Measurements from ENCODE around the gene VIPAS39. TPM values are rescaled to one million over a fixed set of nuclear protein-coding genes. Genes with fewer than 3 reads are reported as not detected.

The VIPAS39 gene
- total and polyA plus RNA-seq, 4 donors, result 5.6 to 13.9 (median 8.9) TPM

DNA sequence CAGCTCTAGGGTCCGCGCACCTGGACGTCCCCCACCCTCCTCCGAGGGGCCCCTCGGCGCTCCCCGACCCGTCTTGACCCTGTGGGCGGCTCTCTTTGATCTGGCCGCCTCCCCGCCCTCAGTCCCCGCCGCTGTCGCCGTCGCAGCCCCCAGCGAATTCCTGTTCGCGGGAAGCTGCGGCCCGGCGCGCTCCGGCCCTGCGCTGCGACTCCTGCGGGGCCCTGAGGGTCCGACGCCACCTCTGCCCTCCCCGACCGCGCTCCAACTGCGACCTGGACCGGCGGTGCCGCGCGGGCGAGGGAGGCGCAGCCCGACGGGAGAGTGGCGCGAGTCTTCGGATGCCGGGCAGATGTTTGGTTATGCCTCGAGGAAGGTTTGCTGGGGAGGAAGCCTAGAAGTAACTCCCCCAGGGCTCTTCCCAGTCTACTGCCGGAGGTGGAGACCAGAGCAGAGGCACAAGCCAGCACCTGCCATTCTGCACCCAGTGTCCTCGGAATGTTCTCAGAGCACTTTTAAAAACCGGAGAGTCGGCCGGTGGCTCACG, 41.7 kb upstream of the VIPAS39 start:
- Histone ChIP-seq H3K9ac (ENCODE audit: low read depth in 1 of 2, low read length in 2 of 2) (no peak overlapping the region), H3K36me3 (ENCODE audit: control insufficient read depth in 4 of 4, insufficient read depth in 3 of 4, low read depth in 1 of 4, low read length in 3 of 4) (no peaks in the 10 kb centered on the region), H3K4me1 (ENCODE audit: control insufficient read depth in 4 of 4, insufficient read depth in 4 of 4, low read length in 3 of 4) (peaks cover 7 to 15% (median 14%) of the 10 kb centered on the region in 4 donors), H3K27me3 (ENCODE audit: control insufficient read depth in 4 of 4, insufficient read depth in 4 of 4, low read length in 3 of 4) (peaks cover 2 to 17% (median 5%) of the 10 kb centered on the region in 4 donors), H3K4me3 (ENCODE audit: low read depth in 1 of 3, low read length in 3 of 3) (peak overlapping the region in 1 of 3 donors; percentile 61), H3K27ac (ENCODE audit: low read depth in 1 of 2, low read length in 2 of 2) (no peak overlapping the region), H3K9me3 (ENCODE audit: control insufficient read depth in 4 of 4, low read length in 3 of 4) (peaks cover 0 to 4% (median 0%) of the 10 kb centered on the region in 4 donors)
- DNase-seq (ENCODE audit: low spot score), result no peak
- TF ChIP-seq, protein P1, sequence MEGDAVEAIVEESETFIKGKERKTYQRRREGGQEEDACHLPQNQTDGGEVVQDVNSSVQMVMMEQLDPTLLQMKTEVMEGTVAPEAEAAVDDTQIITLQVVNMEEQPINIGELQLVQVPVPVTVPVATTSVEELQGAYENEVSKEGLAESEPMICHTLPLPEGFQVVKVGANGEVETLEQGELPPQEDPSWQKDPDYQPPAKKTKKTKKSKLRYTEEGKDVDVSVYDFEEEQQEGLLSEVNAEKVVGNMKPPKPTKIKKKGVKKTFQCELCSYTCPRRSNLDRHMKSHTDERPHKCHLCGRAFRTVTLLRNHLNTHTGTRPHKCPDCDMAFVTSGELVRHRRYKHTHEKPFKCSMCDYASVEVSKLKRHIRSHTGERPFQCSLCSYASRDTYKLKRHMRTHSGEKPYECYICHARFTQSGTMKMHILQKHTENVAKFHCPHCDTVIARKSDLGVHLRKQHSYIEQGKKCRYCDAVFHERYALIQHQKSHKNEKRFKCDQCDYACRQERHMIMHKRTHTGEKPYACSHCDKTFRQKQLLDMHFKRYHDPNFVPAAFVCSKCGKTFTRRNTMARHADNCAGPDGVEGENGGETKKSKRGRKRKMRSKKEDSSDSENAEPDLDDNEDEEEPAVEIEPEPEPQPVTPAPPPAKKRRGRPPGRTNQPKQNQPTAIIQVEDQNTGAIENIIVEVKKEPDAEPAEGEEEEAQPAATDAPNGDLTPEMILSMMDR (IDR thresholded peaks at IDR 0.05; ENCODE audit: low read depth, low read length, missing input control), result no peak
- no peak for TF ChIP-seq JUND (IDR thresholded peaks at IDR 0.05)
- TF ChIP-seq, protein P2, sequence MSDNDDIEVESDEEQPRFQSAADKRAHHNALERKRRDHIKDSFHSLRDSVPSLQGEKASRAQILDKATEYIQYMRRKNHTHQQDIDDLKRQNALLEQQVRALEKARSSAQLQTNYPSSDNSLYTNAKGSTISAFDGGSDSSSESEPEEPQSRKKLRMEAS (IDR thresholded peaks at IDR 0.05), result no peak
- TF ChIP-seq RXRA (IDR thresholded peaks at IDR 0.05), result no peak
- TF ChIP-seq, protein P3, sequence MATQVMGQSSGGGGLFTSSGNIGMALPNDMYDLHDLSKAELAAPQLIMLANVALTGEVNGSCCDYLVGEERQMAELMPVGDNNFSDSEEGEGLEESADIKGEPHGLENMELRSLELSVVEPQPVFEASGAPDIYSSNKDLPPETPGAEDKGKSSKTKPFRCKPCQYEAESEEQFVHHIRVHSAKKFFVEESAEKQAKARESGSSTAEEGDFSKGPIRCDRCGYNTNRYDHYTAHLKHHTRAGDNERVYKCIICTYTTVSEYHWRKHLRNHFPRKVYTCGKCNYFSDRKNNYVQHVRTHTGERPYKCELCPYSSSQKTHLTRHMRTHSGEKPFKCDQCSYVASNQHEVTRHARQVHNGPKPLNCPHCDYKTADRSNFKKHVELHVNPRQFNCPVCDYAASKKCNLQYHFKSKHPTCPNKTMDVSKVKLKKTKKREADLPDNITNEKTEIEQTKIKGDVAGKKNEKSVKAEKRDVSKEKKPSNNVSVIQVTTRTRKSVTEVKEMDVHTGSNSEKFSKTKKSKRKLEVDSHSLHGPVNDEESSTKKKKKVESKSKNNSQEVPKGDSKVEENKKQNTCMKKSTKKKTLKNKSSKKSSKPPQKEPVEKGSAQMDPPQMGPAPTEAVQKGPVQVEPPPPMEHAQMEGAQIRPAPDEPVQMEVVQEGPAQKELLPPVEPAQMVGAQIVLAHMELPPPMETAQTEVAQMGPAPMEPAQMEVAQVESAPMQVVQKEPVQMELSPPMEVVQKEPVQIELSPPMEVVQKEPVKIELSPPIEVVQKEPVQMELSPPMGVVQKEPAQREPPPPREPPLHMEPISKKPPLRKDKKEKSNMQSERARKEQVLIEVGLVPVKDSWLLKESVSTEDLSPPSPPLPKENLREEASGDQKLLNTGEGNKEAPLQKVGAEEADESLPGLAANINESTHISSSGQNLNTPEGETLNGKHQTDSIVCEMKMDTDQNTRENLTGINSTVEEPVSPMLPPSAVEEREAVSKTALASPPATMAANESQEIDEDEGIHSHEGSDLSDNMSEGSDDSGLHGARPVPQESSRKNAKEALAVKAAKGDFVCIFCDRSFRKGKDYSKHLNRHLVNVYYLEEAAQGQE (IDR thresholded peaks at IDR 0.05), result no peak
- TF ChIP-seq FOXA2 (IDR thresholded peaks at IDR 0.05), result no peak
- TF ChIP-seq, protein P4, sequence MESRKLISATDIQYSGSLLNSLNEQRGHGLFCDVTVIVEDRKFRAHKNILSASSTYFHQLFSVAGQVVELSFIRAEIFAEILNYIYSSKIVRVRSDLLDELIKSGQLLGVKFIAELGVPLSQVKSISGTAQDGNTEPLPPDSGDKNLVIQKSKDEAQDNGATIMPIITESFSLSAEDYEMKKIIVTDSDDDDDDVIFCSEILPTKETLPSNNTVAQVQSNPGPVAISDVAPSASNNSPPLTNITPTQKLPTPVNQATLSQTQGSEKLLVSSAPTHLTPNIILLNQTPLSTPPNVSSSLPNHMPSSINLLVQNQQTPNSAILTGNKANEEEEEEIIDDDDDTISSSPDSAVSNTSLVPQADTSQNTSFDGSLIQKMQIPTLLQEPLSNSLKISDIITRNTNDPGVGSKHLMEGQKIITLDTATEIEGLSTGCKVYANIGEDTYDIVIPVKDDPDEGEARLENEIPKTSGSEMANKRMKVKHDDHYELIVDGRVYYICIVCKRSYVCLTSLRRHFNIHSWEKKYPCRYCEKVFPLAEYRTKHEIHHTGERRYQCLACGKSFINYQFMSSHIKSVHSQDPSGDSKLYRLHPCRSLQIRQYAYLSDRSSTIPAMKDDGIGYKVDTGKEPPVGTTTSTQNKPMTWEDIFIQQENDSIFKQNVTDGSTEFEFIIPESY (IDR thresholded peaks at IDR 0.05), result no peak
- TF ChIP-seq HNF4A (conservative IDR thresholded peaks at IDR 0.05), result no peak
- no peak for TF ChIP-seq SP1 (IDR thresholded peaks at IDR 0.05)
- TF ChIP-seq EGR1 (IDR thresholded peaks at IDR 0.05; ENCODE audit: low read depth in 2 of 2), result no peak
- no peak for TF ChIP-seq TAF1 (conservative IDR thresholded peaks at IDR 0.05)
- TF ChIP-seq, protein P5, sequence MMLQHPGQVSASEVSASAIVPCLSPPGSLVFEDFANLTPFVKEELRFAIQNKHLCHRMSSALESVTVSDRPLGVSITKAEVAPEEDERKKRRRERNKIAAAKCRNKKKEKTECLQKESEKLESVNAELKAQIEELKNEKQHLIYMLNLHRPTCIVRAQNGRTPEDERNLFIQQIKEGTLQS (IDR thresholded peaks at IDR 0.05), result no peak
- no peak for TF ChIP-seq HNF4G (IDR thresholded peaks at IDR 0.05)
- TF ChIP-seq YY1 (IDR thresholded peaks at IDR 0.05), result no peak
- TF ChIP-seq RAD21 (IDR thresholded peaks at IDR 0.05), result no peak
- no peak for TF ChIP-seq GABPA (IDR thresholded peaks at IDR 0.05 in 1 of 2, conservative IDR thresholded peaks at IDR 0.05 in 1 of 2)
- TF ChIP-seq FOXA1 (IDR thresholded peaks at IDR 0.05), result no peak
- no peak for TF ChIP-seq NR2F2 (IDR thresholded peaks at IDR 0.05)
- 5% methylated on average over 53 of the region's 53 CpGs for whole genome bisulfite sequencing
